Endothelial cell (in vitro differentiated cells): Measurements from ENCODE around the gene HERC3. TPM values are rescaled to one million over a fixed set of nuclear protein-coding genes. Genes with fewer than 3 reads are reported as not detected.

Experiments used
- DNase-seq: peaks from one replicate; pipeline ENCODE4 v3.0.0; 2021; ENCODE audit warnings: low spot score
- H3K27ac Mint-ChIP-seq: one replicate; pipeline ENCODE4 v1.8.0; 2021; ENCODE audit warnings: mixed read lengths, inconsistent platforms; ENCODE audit not compliant: unreplicated experiment
- H3K27me3 Mint-ChIP-seq: one replicate; pipeline ENCODE4 v1.8.0; 2021; ENCODE audit warnings: mild to moderate bottlenecking, moderate library complexity, mixed read lengths, inconsistent platforms; ENCODE audit not compliant: unreplicated experiment
- H3K36me3 Mint-ChIP-seq: one replicate; pipeline ENCODE4 v1.8.0; 2021; ENCODE audit warnings: mild to moderate bottlenecking, low read depth, mixed read lengths, inconsistent platforms; ENCODE audit not compliant: unreplicated experiment
- H3K4me1 Mint-ChIP-seq: one replicate; pipeline ENCODE4 v1.8.0; 2021; ENCODE audit warnings: mild to moderate bottlenecking, mixed read lengths, inconsistent platforms; ENCODE audit not compliant: unreplicated experiment
- H3K4me3 Mint-ChIP-seq: one replicate; pipeline ENCODE4 v1.8.0; 2021; ENCODE audit warnings: mild to moderate bottlenecking, mixed read lengths, inconsistent platforms; ENCODE audit not compliant: unreplicated experiment
- H3K9me3 Mint-ChIP-seq: one replicate; pipeline ENCODE4 v1.8.0; 2021; ENCODE audit warnings: mixed read lengths, inconsistent platforms; ENCODE audit not compliant: unreplicated experiment
- CTCF ChIP-seq: fragments of 200-600 bp; sonication (generic); IDR thresholded peaks from one replicate; pipeline ENCODE4 v1.5.0; 2021; ENCODE audit warnings: antibody characterized with exemption; ENCODE audit not compliant: unreplicated experiment
- total RNA-seq: library from RNA; stranded (reverse); fragmentation: NEBNext Ultra II Directional; extraction: Animal tissue kit (Norgen Biotek cat#: 25700); gene quantifications from one replicate; pipeline ENCODE4 v1.2.1, GENCODE V29; 2021; ENCODE audit not compliant: unreplicated experiment

Gene HERC3
- total RNA-seq, 1 donor from 2014 or later, result 8.0 TPM

GRCh38 chr4:88722276-88722780 is 130.0 kb downstream of the HERC3 start:
- H3K4me3 Mint-ChIP-seq, result no peak overlapping the region
- H3K4me1 Mint-ChIP-seq, result no peaks in the 10 kb centered on the region
- H3K27ac Mint-ChIP-seq, result no peak overlapping the region
- H3K27me3 Mint-ChIP-seq, result no peaks in the 10 kb centered on the region
- TF ChIP-seq CTCF, result no peak
- H3K36me3 Mint-ChIP-seq, result peaks cover 23% of the 10 kb centered on the region
- H3K9me3 Mint-ChIP-seq, result no peaks in the 10 kb centered on the region
- DNase-seq, result no peak

DNA sequence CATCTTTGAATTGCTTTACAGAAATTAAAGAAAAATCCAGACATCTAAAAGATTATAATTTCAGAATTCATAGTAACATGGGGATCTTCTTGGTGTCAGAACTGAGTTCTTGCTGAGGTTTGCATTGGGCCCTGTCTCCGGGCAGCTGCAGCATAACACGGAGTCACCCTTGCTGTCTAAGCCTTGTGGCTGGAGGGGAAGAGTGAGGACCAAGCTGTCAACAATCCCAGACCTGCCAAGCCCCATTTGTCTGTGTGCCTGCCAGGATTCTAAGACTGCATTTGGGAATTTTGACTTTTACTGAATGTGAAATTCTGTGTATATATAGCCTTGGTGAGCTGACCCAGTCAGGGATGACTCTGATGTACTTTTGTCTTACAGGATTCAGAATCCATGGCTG is 130.5 kb downstream of the HERC3 start:
- no peak for DNase-seq
- Mint-ChIP-seq H3K4me3 (no peak overlapping the region), H3K27me3 (no peaks in the 10 kb centered on the region), H3K36me3 (peaks cover 22% of the 10 kb centered on the region), H3K9me3 (no peaks in the 10 kb centered on the region), H3K4me1 (no peaks in the 10 kb centered on the region), H3K27ac (no peak overlapping the region)
- no peak for TF ChIP-seq CTCF

GRCh38 chr4:88724406-88724805 is 132.1 kb downstream of the HERC3 start:
- no peaks in the 10 kb centered on the region for H3K9me3 Mint-ChIP-seq
- no peak overlapping the region for H3K27ac Mint-ChIP-seq
- H3K4me1 Mint-ChIP-seq, result no peaks in the 10 kb centered on the region
- no peak for DNase-seq
- H3K27me3 Mint-ChIP-seq, result no peaks in the 10 kb centered on the region
- peaks cover 15% of the 10 kb centered on the region for H3K36me3 Mint-ChIP-seq
- H3K4me3 Mint-ChIP-seq, result no peak overlapping the region
- TF ChIP-seq CTCF, result no peak

- no peak for TF ChIP-seq CTCF
- H3K27me3 Mint-ChIP-seq, result no peaks in the 10 kb centered on the region
- no peak for DNase-seq
- no peaks in the 10 kb centered on the region for H3K4me1 Mint-ChIP-seq
- no peaks in the 10 kb centered on the region for H3K9me3 Mint-ChIP-seq
- no peak overlapping the region for H3K27ac Mint-ChIP-seq
- H3K4me3 Mint-ChIP-seq, result no peak overlapping the region
- H3K36me3 Mint-ChIP-seq, result peaks cover 17% of the 10 kb centered on the region
Measured at GRCh38 chr4:88725143-88725542, 132.9 kb downstream of the HERC3 start.

DNA sequence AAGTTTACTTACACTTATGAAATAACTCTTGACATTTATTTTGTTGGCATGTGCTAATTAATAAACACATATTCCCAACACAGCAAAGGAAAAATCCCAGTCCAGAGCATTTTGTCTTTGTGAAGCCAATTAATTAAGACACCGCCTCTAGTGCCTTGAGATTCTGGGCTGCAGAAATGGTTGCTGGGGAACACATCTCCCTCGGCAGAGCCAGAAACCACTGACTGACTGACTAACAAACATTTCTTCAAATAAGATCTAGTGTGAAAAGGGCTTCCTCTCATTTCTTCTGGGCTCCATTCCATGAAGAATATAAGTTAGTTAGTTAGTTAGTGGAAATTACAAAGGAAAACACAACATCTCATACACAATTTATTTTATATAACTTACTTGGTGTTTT is 133.7 kb downstream of the HERC3 start:
- no peak for DNase-seq
- no peak for TF ChIP-seq CTCF
- Mint-ChIP-seq H3K4me1 (no peaks in the 10 kb centered on the region), H3K27ac (no peak overlapping the region), H3K4me3 (no peak overlapping the region), H3K27me3 (no peaks in the 10 kb centered on the region), H3K9me3 (no peaks in the 10 kb centered on the region), H3K36me3 (peaks cover 11% of the 10 kb centered on the region)
